ENCODE data around the gene OR4M1.
"Not testable (repeated sequence)": the region's sequence is repeated elsewhere in the genome, so short reads cannot be mapped to it uniquely, and the experiment has no call there.

- not testable (repeated sequence) for TF ChIP-seq CTCF (conservative IDR thresholded peaks at IDR 0.05; ENCODE audit: low read length); EZH2phosphoT487 (IDR thresholded peaks at IDR 0.05; ENCODE audit: borderline replicate concordance)
Observed at GRCh38 chr14:19773204-19773603, at the start of gene OR4M1.

All from Loucy (cell line).